Thyroid gland (tissue), 4 donors: Measurements from ENCODE around the gene CHL1. TPM values are rescaled to one million over a fixed set of nuclear protein-coding genes. Genes with fewer than 3 reads are reported as not detected.

Experiments
- DNase-seq, 2 donors: peaks; one replicate each; pipeline ENCODE4 v3.0.0-alpha.2; 2019
- H3K27ac ChIP-seq, 3 donors: fragments of 200-600 bp; sonication (generic); 1 replicate in 2 of 3; 2 replicates in 1 of 3; pipeline ENCODE4 v1.5.1; 2016 to 2019; ENCODE audit warnings: mild to moderate bottlenecking in 1 of 3, moderate library complexity in 1 of 3
- H3K27me3 ChIP-seq: fragments of 200-600 bp; sonication (generic); one replicate; pipeline ENCODE4 v1.5.1; 2019
- H3K36me3 ChIP-seq, 2 donors: fragments of 200-600 bp; sonication (generic); one replicate each; pipeline ENCODE4 v1.5.1; 2016 to 2019
- H3K4me1 ChIP-seq, 2 donors: fragments of 200-600 bp; sonication (generic); one replicate each; pipeline ENCODE4 v1.5.1; 2017 to 2019
- H3K4me3 ChIP-seq, 3 donors: fragments of 200-600 bp; sonication (generic); replicated peaks in 1 of 3; 1 replicate in 2 of 3; 2 replicates in 1 of 3; pipeline ENCODE4 v1.5.1; 2016; ENCODE audit warnings: mild to moderate bottlenecking in 1 of 3
- H3K9me3 ChIP-seq: fragments of 200-600 bp; sonication (generic); one replicate; pipeline ENCODE4 v1.5.1; 2017
- POLR2A ChIP-seq, 2 donors: fragments of 450-650 bp; IDR thresholded peaks; one replicate each; pipeline ENCODE4 v1.6.1; 2017; ENCODE audit warnings: antibody characterized with exemption in 2 of 2, mild to moderate bottlenecking in 2 of 2, moderate library complexity in 1 of 2
- WGBS, 2 donors: methylation state at CpG; one replicate each; pipeline ENCODE4 v1.1.5; 2017; 5-methylcytosine and 5-hydroxymethylcytosine counted together
- intact Hi-C: fragments of 100-400 bp; cut with DNase I; formaldehyde crosslinking; loops from one replicate; pipeline ENCODE4 v1.15.1; 2023
- total RNA-seq, 4 donors: library from RNA; depleted of rRNA; stranded (reverse); fragments of >200 nt; gene quantifications; one replicate each; pipeline ENCODE4 v1.2.3, GENCODE V29; 2016
- TF ChIP-seq, protein P1 (sequence below), 6 experiments: fragments of 200-600 bp in 3 of 6; fragments of 450-650 bp in 3 of 6; sonication (generic) in 3 of 6; IDR thresholded peaks; one replicate each; pipeline ENCODE4 v1.5.1; 2016 to 2019; ENCODE audit warnings: antibody characterized with exemption in 6 of 6, mild to moderate bottlenecking in 2 of 6, inconsistent platforms in 1 of 6, moderate library complexity in 1 of 6

The CHL1 gene
- total RNA-seq, 4 donors from 2014 or later = 3.1 to 5.0 (median 4.3) TPM

DNA sequence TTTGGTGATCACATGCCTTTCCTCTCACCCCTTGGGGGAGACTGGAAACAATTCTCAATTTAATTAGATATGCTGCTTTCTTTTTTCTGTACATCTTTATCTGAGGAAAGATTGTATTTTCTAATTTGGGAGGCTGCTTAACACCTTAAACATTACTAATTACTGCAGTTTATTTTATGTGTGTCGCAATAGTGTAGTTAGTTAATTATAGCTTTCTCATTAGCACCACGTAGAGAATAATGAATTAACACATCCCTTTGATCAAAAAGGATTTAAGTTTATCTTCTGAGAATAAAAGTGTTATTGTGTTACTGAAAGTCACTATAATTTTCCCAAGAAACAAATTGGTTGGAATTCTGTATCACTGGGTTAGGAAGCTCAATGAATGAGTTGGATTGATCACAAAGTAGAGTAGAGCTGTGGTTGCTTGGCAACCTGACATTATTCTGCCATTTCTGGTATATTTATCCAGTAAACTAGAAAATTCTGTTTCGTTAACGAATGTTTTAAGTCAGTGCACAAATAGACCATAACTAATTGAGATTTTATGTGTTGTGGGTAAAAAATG lies 4.3 kb downstream of the CHL1 start:
- H3K36me3 ChIP-seq = no peaks in the 10 kb centered on the region
- no peak overlapping the region for H3K27ac ChIP-seq
- H3K27me3 ChIP-seq = peaks cover 4% of the 10 kb centered on the region
- H3K4me3 ChIP-seq = no peak overlapping the region
- no peak for DNase-seq
- intact Hi-C loops = no loop called here
- no peaks in the 10 kb centered on the region for H3K9me3 ChIP-seq
- TF ChIP-seq, protein P1, sequence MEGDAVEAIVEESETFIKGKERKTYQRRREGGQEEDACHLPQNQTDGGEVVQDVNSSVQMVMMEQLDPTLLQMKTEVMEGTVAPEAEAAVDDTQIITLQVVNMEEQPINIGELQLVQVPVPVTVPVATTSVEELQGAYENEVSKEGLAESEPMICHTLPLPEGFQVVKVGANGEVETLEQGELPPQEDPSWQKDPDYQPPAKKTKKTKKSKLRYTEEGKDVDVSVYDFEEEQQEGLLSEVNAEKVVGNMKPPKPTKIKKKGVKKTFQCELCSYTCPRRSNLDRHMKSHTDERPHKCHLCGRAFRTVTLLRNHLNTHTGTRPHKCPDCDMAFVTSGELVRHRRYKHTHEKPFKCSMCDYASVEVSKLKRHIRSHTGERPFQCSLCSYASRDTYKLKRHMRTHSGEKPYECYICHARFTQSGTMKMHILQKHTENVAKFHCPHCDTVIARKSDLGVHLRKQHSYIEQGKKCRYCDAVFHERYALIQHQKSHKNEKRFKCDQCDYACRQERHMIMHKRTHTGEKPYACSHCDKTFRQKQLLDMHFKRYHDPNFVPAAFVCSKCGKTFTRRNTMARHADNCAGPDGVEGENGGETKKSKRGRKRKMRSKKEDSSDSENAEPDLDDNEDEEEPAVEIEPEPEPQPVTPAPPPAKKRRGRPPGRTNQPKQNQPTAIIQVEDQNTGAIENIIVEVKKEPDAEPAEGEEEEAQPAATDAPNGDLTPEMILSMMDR (IDR thresholded peaks at IDR 0.05) = no peak
- no peak for TF ChIP-seq POLR2A (IDR thresholded peaks at IDR 0.05)
- WGBS, 2 donors = 69 to 73% methylated on average over 4 of the region's 4 CpGs
- peaks cover 10 to 20% of the 10 kb centered on the region in 2 donors for H3K4me1 ChIP-seq

DNA sequence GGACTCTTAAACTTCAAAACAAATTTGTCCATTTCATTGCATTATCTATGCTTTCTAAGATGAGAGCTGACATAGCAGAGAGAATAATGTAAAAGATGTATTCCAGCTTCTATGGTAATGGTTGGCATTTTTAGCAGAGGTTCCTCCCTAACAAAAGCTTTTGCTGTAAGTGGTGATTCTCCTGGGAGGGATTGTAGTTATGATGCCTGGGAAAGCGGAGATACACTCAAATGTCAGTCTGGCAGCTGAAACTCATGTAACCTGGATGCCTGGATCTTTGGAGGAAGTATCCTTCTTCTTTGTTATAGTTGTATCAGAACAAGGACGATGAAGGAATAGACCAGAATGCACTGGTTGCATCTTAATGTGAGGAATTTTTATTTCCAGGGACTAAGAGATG lies 7.5 kb downstream of the CHL1 start:
- intact Hi-C loops = no loop called here
- H3K4me1 ChIP-seq = no peaks in the 10 kb centered on the region
- H3K9me3 ChIP-seq = no peaks in the 10 kb centered on the region
- TF ChIP-seq, protein P1 (IDR thresholded peaks at IDR 0.05) = no peak
- TF ChIP-seq POLR2A (IDR thresholded peaks at IDR 0.05) = no peak
- H3K27ac ChIP-seq = no peak overlapping the region
- H3K27me3 ChIP-seq = no peaks in the 10 kb centered on the region
- WGBS, 2 donors = 63 to 76% methylated on average over 2 of the region's 2 CpGs
- DNase-seq = no peak
- H3K4me3 ChIP-seq = no peak overlapping the region
- H3K36me3 ChIP-seq = no peaks in the 10 kb centered on the region

DNA sequence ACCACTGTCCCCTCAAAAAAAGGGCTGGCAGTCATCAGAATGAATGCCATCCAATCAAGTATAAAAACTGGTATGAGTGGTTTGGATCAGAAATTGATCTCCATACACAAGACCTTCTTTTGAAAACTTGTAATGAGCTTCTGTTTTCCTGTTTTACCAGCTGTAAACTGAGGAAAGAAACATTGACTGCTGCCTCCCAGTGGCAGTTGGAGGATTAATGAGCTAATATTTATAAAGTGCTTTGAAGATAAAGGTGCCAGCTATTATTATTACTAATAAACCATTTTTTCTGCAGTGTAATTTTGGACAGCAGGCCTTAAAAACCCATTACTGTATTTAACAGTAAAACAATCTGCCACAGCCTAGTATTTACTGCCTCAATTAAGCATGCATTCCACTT lies 11.4 kb downstream of the CHL1 start:
- Histone ChIP-seq H3K27me3 (no peaks in the 10 kb centered on the region), H3K9me3 (no peaks in the 10 kb centered on the region), H3K4me3 (no peak overlapping the region), H3K27ac (no peak overlapping the region), H3K36me3 (no peaks in the 10 kb centered on the region), H3K4me1 (no peaks in the 10 kb centered on the region)
- DNase-seq = no peak
- intact Hi-C loops = no loop called here
- TF ChIP-seq POLR2A (IDR thresholded peaks at IDR 0.05) = no peak
- TF ChIP-seq, protein P1 (IDR thresholded peaks at IDR 0.05) = no peak

DNA sequence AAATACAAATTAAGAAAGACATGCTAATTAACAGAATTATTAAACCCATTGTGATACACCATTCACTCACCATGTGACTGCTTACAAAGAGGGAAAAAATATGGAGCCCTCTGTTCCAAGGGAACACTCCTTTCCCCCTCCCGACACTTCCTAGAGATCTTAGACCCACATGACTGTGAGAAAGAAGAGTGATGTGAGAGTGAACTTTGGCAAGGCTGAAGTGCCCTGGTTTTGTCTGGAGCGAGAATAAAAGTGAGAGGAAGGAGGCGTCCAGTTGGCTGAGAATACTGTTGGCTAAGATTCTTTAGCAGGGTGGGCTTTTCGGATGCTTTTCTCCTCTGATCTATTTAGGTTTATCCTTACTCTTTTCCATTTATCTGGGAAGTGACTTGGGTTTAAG lies 14.1 kb downstream of the CHL1 start:
- H3K27me3 ChIP-seq = no peaks in the 10 kb centered on the region
- H3K27ac ChIP-seq = no peak overlapping the region
- H3K4me3 ChIP-seq = no peak overlapping the region
- no peaks in the 10 kb centered on the region for H3K36me3 ChIP-seq
- intact Hi-C loops = no loop called here
- DNase-seq = no peak
- H3K4me1 ChIP-seq = no peaks in the 10 kb centered on the region
- no peaks in the 10 kb centered on the region for H3K9me3 ChIP-seq
- 76 to 83% methylated on average over 4 of the region's 4 CpGs for WGBS, 2 donors
- TF ChIP-seq, protein P1 (IDR thresholded peaks at IDR 0.05) = no peak
- no peak for TF ChIP-seq POLR2A (IDR thresholded peaks at IDR 0.05)

DNA sequence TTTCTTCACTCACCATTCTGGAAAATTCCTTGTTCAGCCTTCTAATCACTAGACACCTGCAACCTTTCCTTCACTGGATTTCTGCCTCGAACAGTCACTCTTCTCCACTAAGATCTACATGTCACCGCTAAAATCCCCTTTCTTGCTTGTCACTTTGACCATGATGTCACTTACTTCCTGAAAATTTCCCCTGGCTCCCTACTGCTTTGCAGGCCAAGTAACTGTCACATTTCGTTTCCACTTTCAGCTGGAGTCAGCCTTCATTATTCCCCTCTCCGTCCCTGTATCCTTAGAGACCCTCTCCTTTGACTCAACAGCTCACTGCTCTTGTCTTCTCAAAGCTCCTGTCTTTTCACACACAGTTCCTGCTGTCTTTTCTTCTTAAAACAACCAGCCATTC lies 15.9 kb downstream of the CHL1 start:
- Histone ChIP-seq H3K9me3 (no peaks in the 10 kb centered on the region), H3K27ac (no peak overlapping the region), H3K27me3 (no peaks in the 10 kb centered on the region), H3K36me3 (no peaks in the 10 kb centered on the region), H3K4me3 (no peak overlapping the region), H3K4me1 (no peaks in the 10 kb centered on the region)
- intact Hi-C loops = no loop called here
- no peak for DNase-seq
- WGBS, 2 donors = 56 to 57% methylated on average over 4 of the region's 4 CpGs
- TF ChIP-seq, protein P1 (IDR thresholded peaks at IDR 0.05) = no peak
- no peak for TF ChIP-seq POLR2A (IDR thresholded peaks at IDR 0.05)
